PC-9 (cell line): ENCODE results near the gene CD72. TPM values are rescaled to one million over a fixed set of nuclear protein-coding genes. Genes with fewer than 3 reads are reported as not detected.

Source experiments
- BruUV-seq: library from RNA; stranded (reverse); fragments of 400-500 nt; replicated peaks from 2 replicates; lab custom pipeline; 2021; lab: Mats Ljungman, UMichigan
- CTCF ChIA-PET: fragments of 300-600 bp; sonication (Branson Sonifier 250); formaldehyde crosslinking; loops from one replicate; lab custom pipeline; 2022; ENCODE audit warnings: antibody characterized with exemption; lab: Charles Lee
- POLR2A ChIA-PET: fragments of 300-600 bp; sonication (Branson Sonifier 250); formaldehyde crosslinking; loops from one replicate; lab custom pipeline; 2022; ENCODE audit warnings: antibody characterized with exemption; ENCODE audit not compliant: unreplicated experiment; lab: Charles Lee
- DNase-seq, 2 experiments: peaks; one replicate each; pipeline versions ENCODE4 v3.0.0 to v3.0.0-alpha.2; 2015 to 2022; ENCODE audit warnings: mixed read lengths in 1 of 2
- H2AFZ ChIP-seq: fragments of 200-600 bp; sonication (generic); 2 replicates; pipeline ENCODE4 v1.8.1; 2017; ENCODE audit warnings: antibody characterized with exemption
- H3F3A ChIP-seq: fragments of 200-600 bp; sonication (generic); 2 replicates; pipeline ENCODE4 v1.8.1; 2017; ENCODE audit warnings: antibody characterized with exemption, mild to moderate bottlenecking, low read depth; ENCODE audit not compliant: insufficient read depth
- H3K27ac ChIP-seq: fragments of 200-600 bp; sonication (generic); 2 replicates; pipeline ENCODE4 v1.6.1; 2016; ENCODE audit warnings: mixed run types
- H3K27me3 ChIP-seq: fragments of 200-600 bp; sonication (generic); 2 replicates; pipeline ENCODE4 v1.6.1; 2016; ENCODE audit warnings: low read depth, mixed run types; ENCODE audit not compliant: insufficient read depth
- H3K36me3 ChIP-seq: fragments of 200-600 bp; sonication (generic); 2 replicates; pipeline ENCODE4 v1.6.1; 2016; ENCODE audit warnings: low read depth, mixed run types
- H3K4me1 ChIP-seq: fragments of 200-600 bp; sonication (generic); replicated peaks from 2 replicates; pipeline ENCODE4 v1.6.1; 2016; ENCODE audit warnings: mixed run types; ENCODE audit not compliant: insufficient read depth
- H3K4me2 ChIP-seq: fragments of 200-600 bp; sonication (generic); 2 replicates; pipeline ENCODE4 v1.6.1; 2017; ENCODE audit warnings: mixed run types
- H3K4me3 ChIP-seq: fragments of 200-600 bp; sonication (generic); 2 replicates; pipeline ENCODE4 v1.6.1; 2016; ENCODE audit warnings: mixed run types
- H3K79me2 ChIP-seq: fragments of 200-600 bp; sonication (generic); 2 replicates; pipeline ENCODE4 v1.6.1; 2017; ENCODE audit warnings: low read depth, mixed run types
- H3K9me2 ChIP-seq: fragments of 200-600 bp; sonication (generic); 2 replicates; pipeline ENCODE4 v1.8.1; 2017; ENCODE audit warnings: mild to moderate bottlenecking; ENCODE audit not compliant: insufficient read depth
- H3K9me3 ChIP-seq: fragments of 200-600 bp; sonication (generic); 2 replicates; pipeline ENCODE4 v1.8.1; 2016; ENCODE audit warnings: low read depth; ENCODE audit not compliant: insufficient read depth
- H4K20me1 ChIP-seq: fragments of 200-600 bp; sonication (generic); 2 replicates; pipeline ENCODE4 v1.8.1; 2017; ENCODE audit not compliant: insufficient read depth
- CTCF ChIP-seq: fragments of 200-600 bp; sonication (generic); conservative IDR thresholded peaks from 2 replicates; pipeline ENCODE4 v1.6.1; 2017; ENCODE audit warnings: mixed run types, antibody characterized with exemption, mild to moderate bottlenecking, moderate library complexity
- EZH2 ChIP-seq: fragments of 200-600 bp; sonication (generic); IDR thresholded peaks from 2 replicates; pipeline ENCODE4 v1.8.0; 2017; ENCODE audit warnings: antibody characterized with exemption, low read depth
- intact Hi-C: fragments of 100-400 bp; cut with micrococcal nuclease; formaldehyde crosslinking; loops from one replicate; pipeline ENCODE4 v1.10.0; 2022; ENCODE audit not compliant: unreplicated experiment
- total RNA-seq: library from RNA; stranded (reverse); gene quantifications from 2 replicates; pipeline ENCODE4 v1.2.3, GENCODE V29; 2021

CD72 gene
- total RNA-seq, 1 experiment from 2014 or later = 3.2 TPM

- no peaks in the 10 kb centered on the region for H3K9me3 ChIP-seq
- no peaks in the 10 kb centered on the region for H3K9me2 ChIP-seq
- no peak overlapping the region for H3K27ac ChIP-seq
- no TSS peak for BruUV-seq
- ChIA-PET POLR2A (no interaction called here), CTCF (no interaction called here)
- TF ChIP-seq EZH2 = no peak
- TF ChIP-seq CTCF = no peak
- no peak overlapping the region for H2AFZ ChIP-seq
- H3K4me1 ChIP-seq = no peaks in the 10 kb centered on the region
- no peak overlapping the region for H3K4me2 ChIP-seq
- no peaks in the 10 kb centered on the region for H3K27me3 ChIP-seq
- H3K4me3 ChIP-seq = no peak overlapping the region
- no peaks in the 10 kb centered on the region for H4K20me1 ChIP-seq
- no peaks in the 10 kb centered on the region for H3K36me3 ChIP-seq
- H3K79me2 ChIP-seq = no peaks in the 10 kb centered on the region
- no peaks in the 10 kb centered on the region for H3F3A ChIP-seq
- DNase-seq = no peak
- intact Hi-C loops = no loop called here
Measured at GRCh38 chr9:35562895-35563780, 55.1 kb downstream of the CD72 start.

- no peaks in the 10 kb centered on the region for H3K9me2 ChIP-seq
- DNase-seq = no peak
- POLR2A ChIA-PET = no interaction called here
- H3K4me3 ChIP-seq = no peak overlapping the region
- no peak for TF ChIP-seq CTCF
- no peak for TF ChIP-seq EZH2
- intact Hi-C loops = no loop called here
- no peaks in the 10 kb centered on the region for H4K20me1 ChIP-seq
- H3K9me3 ChIP-seq = no peaks in the 10 kb centered on the region
- H3K79me2 ChIP-seq = no peaks in the 10 kb centered on the region
- no peaks in the 10 kb centered on the region for H3K36me3 ChIP-seq
- H3K27me3 ChIP-seq = no peaks in the 10 kb centered on the region
- H2AFZ ChIP-seq = no peak overlapping the region
- CTCF ChIA-PET = no interaction called here
- H3K4me1 ChIP-seq = no peaks in the 10 kb centered on the region
- H3K27ac ChIP-seq = no peak overlapping the region
- no peaks in the 10 kb centered on the region for H3F3A ChIP-seq
- no TSS peak for BruUV-seq
- no peak overlapping the region for H3K4me2 ChIP-seq
Measured at GRCh38 chr9:35561468-35562261, 56.5 kb downstream of the CD72 start.

- no peaks in the 10 kb centered on the region for H3K4me1 ChIP-seq
- ChIA-PET CTCF (no interaction called here), POLR2A (no interaction called here)
- H2AFZ ChIP-seq = no peak overlapping the region
- no TSS peak for BruUV-seq
- no peaks in the 10 kb centered on the region for H3K9me2 ChIP-seq
- H3K4me2 ChIP-seq = no peak overlapping the region
- no peaks in the 10 kb centered on the region for H3K79me2 ChIP-seq
- H3K36me3 ChIP-seq = no peaks in the 10 kb centered on the region
- DNase-seq = no peak
- H4K20me1 ChIP-seq = no peaks in the 10 kb centered on the region
- intact Hi-C loops = no loop called here
- no peaks in the 10 kb centered on the region for H3F3A ChIP-seq
- H3K9me3 ChIP-seq = no peaks in the 10 kb centered on the region
- no peak for TF ChIP-seq CTCF
- TF ChIP-seq EZH2 = no peak
- no peaks in the 10 kb centered on the region for H3K27me3 ChIP-seq
- no peak overlapping the region for H3K27ac ChIP-seq
- no peak overlapping the region for H3K4me3 ChIP-seq
Measured at GRCh38 chr9:35560625-35561337, 57.4 kb downstream of the CD72 start.
